ENCODE results near the gene EMP2. TPM values are rescaled to one million over a fixed set of nuclear protein-coding genes. Genes with fewer than 3 reads are reported as not detected.

Gene EMP2
- total RNA-seq, 1 experiment from 2014 or later, result 14.4 TPM

GRCh38 chr16:10614685-10615084, 34.3 kb upstream of the EMP2 start:
- TF ChIP-seq CTCF (conservative IDR thresholded peaks at IDR 0.05), result no peak
- Histone ChIP-seq H2BK20ac (ENCODE audit: low read depth, low read length, poor library complexity, severe bottlenecking) (no peak overlapping the region), H3K23ac (ENCODE audit: insufficient read length, low read depth, low read length) (no peak overlapping the region), H4K5ac (ENCODE audit: insufficient read length, low read depth, low read length) (no peak overlapping the region), H3K27me3 (ENCODE audit: insufficient read depth, low read length) (no peaks in the 10 kb centered on the region), H2BK12ac (ENCODE audit: insufficient read length, low read depth, low read length) (no peak overlapping the region), H4K91ac (ENCODE audit: insufficient read length, low read depth, low read length) (no peak overlapping the region), H3K56ac (ENCODE audit: insufficient read length, low read depth, low read length) (no peak overlapping the region), H2AFZ (ENCODE audit: low read length) (no peak overlapping the region), H3K14ac (ENCODE audit: insufficient read depth, low read length) (no peak overlapping the region), H3K9ac (ENCODE audit: extremely low read depth, insufficient read length, low read length) (no peak overlapping the region), H2AK5ac (ENCODE audit: insufficient read length, low read length) (no peak overlapping the region), H2BK120ac (ENCODE audit: low read depth, low read length, poor library complexity, severe bottlenecking) (no peak overlapping the region), H3K4me2 (ENCODE audit: insufficient read depth, insufficient read length, low read length) (no peak overlapping the region), H3K9me3 (ENCODE audit: control insufficient read depth, low read depth, low read length) (no peaks in the 10 kb centered on the region), H3K23me2 (ENCODE audit: insufficient read length, low read depth, low read length, poor library complexity, severe bottlenecking) (peaks cover 4% of the 10 kb centered on the region), H2BK15ac (ENCODE audit: low read depth, low read length) (no peak overlapping the region), H3K4me1 (ENCODE audit: insufficient read depth, low read length) (peaks cover 10% of the 10 kb centered on the region; the same call in 1 of the 2 replicates), H2BK5ac (ENCODE audit: insufficient read length, low read length) (no peak overlapping the region), H3T11ph (ENCODE audit: low read length) (no peak overlapping the region), H4K20me1 (ENCODE audit: control insufficient read depth, insufficient read depth, insufficient read length) (no peaks in the 10 kb centered on the region), H4K8ac (replicated peaks; ENCODE audit: insufficient read length, low read depth, low read length) (no peak overlapping the region), H3K79me2 (ENCODE audit: insufficient read depth, low read length) (no peaks in the 10 kb centered on the region), H3K79me1 (ENCODE audit: insufficient read depth, low read depth, low read length, poor library complexity, severe bottlenecking) (no peaks in the 10 kb centered on the region), H3K27ac (ENCODE audit: insufficient read length, low read depth, low read length) (no peak overlapping the region), H3K4ac (ENCODE audit: low read depth, low read length) (no peak overlapping the region), H3K18ac (ENCODE audit: insufficient read length, low read depth, low read length) (no peak overlapping the region)
- no peak for DNase-seq
- Mint-ChIP-seq H3K27ac (no peak overlapping the region), H3K36me3 (ENCODE audit: insufficient read depth in 1 of 3, low read depth in 3 of 3) (no peaks in the 10 kb centered on the region), H3K4me3 (no peak overlapping the region; a peak in 1 of 5 replicates), H3K4me1 (peaks cover 27 to 33% of the 10 kb centered on the region in 2 experiments), H3K27me3 (ENCODE audit: low read depth) (no peaks in the 10 kb centered on the region; the same call in 1 of the 2 replicates), H3K9me3 (no peaks in the 10 kb centered on the region)

Data from H9 (cell line).